HepG2 (cell line): Measurements from ENCODE around the gene WNT6. TPM values are rescaled to one million over a fixed set of nuclear protein-coding genes. Genes with fewer than 3 reads are reported as not detected.

Experiments used
- ATAC-seq: fragments of 200-7000 bp; cut with Tn5 transposase; 3 replicates; pipeline ENCODE4 v1.9.1; 2020; ENCODE audit warnings: mild to moderate bottlenecking, moderate library complexity
- BruUV-seq: library from RNA; stranded (reverse); fragments of 400-500 nt; replicated peaks from 2 replicates; lab custom pipeline; 2021; lab: Mats Ljungman, UMichigan
- CTCF ChIA-PET: fragments of 300-600 bp; formaldehyde crosslinking; extraction: SDS; loops from one replicate; lab custom pipeline; 2021; ENCODE audit warnings: low total read pairs, inconsistent platforms, low intra/inter-chr PET ratio; lab: Yijun Ruan, JAX
- POLR2A ChIA-PET: fragments of 350-600 bp; sonication (Branson Sonifier 250); formaldehyde crosslinking; loops from one replicate; lab custom pipeline; 2020; ENCODE audit warnings: antibody characterized with exemption, inconsistent platforms; lab: Yijun Ruan, JAX
- DNase-seq: peaks from one replicate; pipeline ENCODE4 v3.0.0-alpha.2; 2015; ENCODE audit warnings: low spot score
- FAIRE-seq: peaks from 3 replicates; lab custom pipeline; 2011; peaks lifted over from hg19 to GRCh38; lab: Jason Lieb, UNC
- H2AFZ ChIP-seq: one replicate; pipeline ENCODE4 v1.6.1; 2011; ENCODE audit warnings: low read length, inconsistent platforms
- H3K27ac ChIP-seq: fragments of 300-600 bp; 3 replicates; pipeline ENCODE4 v1.8.0; 2011; ENCODE audit warnings: mixed run types, mild to moderate bottlenecking, mixed read lengths, low read length, inconsistent platforms; ENCODE audit not compliant: insufficient read depth; ENCODE audit errors: extremely low read length
- H3K27me3 ChIP-seq, 2 experiments: fragments of 200-600 bp in 1 of 2; 2 replicates in 1 of 2; 3 replicates in 1 of 2; pipeline versions ENCODE4 v1.6.0 to v1.8.0; 2011; ENCODE audit warnings: low read length in 2 of 2, mild to moderate bottlenecking in 2 of 2, moderate library complexity in 2 of 2, inconsistent platforms in 1 of 2; ENCODE audit not compliant: insufficient read depth in 2 of 2, control insufficient read depth in 1 of 2
- H3K36me3 ChIP-seq, 2 experiments: fragments of 200-600 bp in 1 of 2; replicated peaks in 1 of 2; 2 replicates in 1 of 2; 3 replicates in 1 of 2; pipeline versions ENCODE4 v1.5.1 to v1.8.0; 2011; ENCODE audit warnings: low read length in 2 of 2, inconsistent platforms in 1 of 2; ENCODE audit not compliant: insufficient read depth in 2 of 2, control insufficient read depth in 1 of 2
- H3K4me1 ChIP-seq: 2 replicates; pipeline ENCODE4 v1.5.1; 2012; ENCODE audit warnings: low read length, inconsistent platforms; ENCODE audit not compliant: insufficient read depth
- H3K4me2 ChIP-seq: 2 replicates; pipeline ENCODE4 v1.6.0; 2011; ENCODE audit warnings: low read depth, low read length, inconsistent platforms
- H3K4me3 ChIP-seq, 3 experiments: fragments of 200-600 bp in 1 of 3; sonication (generic), shearing (Covaris generic) in 1 of 3; replicated peaks in 1 of 3; 2 replicates each; pipeline ENCODE4 v1.5.1; 2011 to 2016; ENCODE audit warnings: low read length in 3 of 3, inconsistent platforms in 2 of 3, low read depth in 2 of 3, mild to moderate bottlenecking in 2 of 3, control low read depth in 1 of 3, mixed read lengths in 1 of 3; ENCODE audit not compliant: insufficient read depth in 1 of 3
- H3K79me2 ChIP-seq: one replicate; pipeline ENCODE4 v1.6.1; 2011; ENCODE audit warnings: low read length, inconsistent platforms; ENCODE audit not compliant: insufficient read depth
- H3K9ac ChIP-seq: 2 replicates; pipeline ENCODE4 v1.6.0; 2011; ENCODE audit warnings: mild to moderate bottlenecking, low read depth, low read length, inconsistent platforms; ENCODE audit not compliant: insufficient read depth
- H3K9me3 ChIP-seq: 2 replicates; pipeline ENCODE4 v1.5.1; 2012; ENCODE audit warnings: mild to moderate bottlenecking, low read length
- H4K20me1 ChIP-seq: 2 replicates; pipeline ENCODE4 v1.6.0; 2011; ENCODE audit warnings: inconsistent platforms, mild to moderate bottlenecking, low read length, moderate library complexity; ENCODE audit not compliant: insufficient read depth
- MNT ChIP-seq: fragments of 450-650 bp; IDR thresholded peaks from 2 replicates; pipeline ENCODE4 v1.6.1; 2016
- UBTF ChIP-seq: sonication (generic); formaldehyde crosslinking; IDR thresholded peaks from 2 replicates; pipeline ENCODE4 v1.4.0; 2020; ENCODE audit warnings: mild to moderate bottlenecking, missing genetic modification reagents
- ZNF225 ChIP-seq: sonication (generic); formaldehyde crosslinking; IDR thresholded peaks from 2 replicates; pipeline ENCODE4 v1.4.0; 2020; ENCODE audit warnings: mild to moderate bottlenecking, missing genetic modification reagents
- WGBS: methylation state at CpG from one replicate; pipeline ENCODE4 v1.1.6; 2017; ENCODE audit warnings: low lambda C conversion rate; 5-methylcytosine and 5-hydroxymethylcytosine counted together
- in situ Hi-C: cut with HindIII; loops from 2 replicates; pipeline ENCODE4 v1.10.0; 2017; ENCODE audit warnings: low pct_unique_long_range_greater_than_20kb; ENCODE audit not compliant: extremely low pct_ligation_motif_present
- intact Hi-C: fragments of 100-400 bp; cut with micrococcal nuclease; formaldehyde crosslinking; loops from one replicate; pipeline ENCODE4 v1.10.0; 2022; ENCODE audit not compliant: unreplicated experiment
- polyA plus RNA-seq, 8 experiments: library from polyadenylated mRNA; depleted of rRNA in 3 of 8; stranded (reverse) in 7 of 8; unstranded in 1 of 8; fragments of >200 nt; fragmentation: Illumina TruSeq in 4 of 8; extraction: Trizol in 4 of 8; gene quantifications; 2 replicates each; pipeline versions ENCODE4 v1.2.1 to v1.2.3, GENCODE V29; 2011 to 2016; ENCODE audit warnings: low read depth in 4 of 8, missing spikeins in 1 of 8, mixed read lengths in 1 of 8; ENCODE audit not compliant: insufficient read depth in 1 of 8
- total RNA-seq, 5 experiments: library from RNA; depleted of rRNA; stranded (reverse); fragments of >200 nt; fragmentation: Illumina TruSeq; extraction: Trizol; gene quantifications; 2 replicates each; pipeline ENCODE4 v1.2.3, GENCODE V29; 2016; ENCODE audit warnings: low read depth in 1 of 5

The WNT6 gene
- total and polyA plus RNA-seq, 2 of the 13 experiments (the other 11 are each of a cell fraction or from before 2014, with no cell fraction given) = 0.20 TPM; not detected in 1

- H3K27ac ChIP-seq = no peak overlapping the region
- H3K27me3 ChIP-seq = peaks cover 14 to 61% of the 10 kb centered on the region in 2 experiments; a peak in 4 of 5 replicates
- in situ Hi-C loops = loop anchor here (25.0 kb wide), 1 partner anchor 91 kb away; no protein-coding TSS in a partner anchor
- no peak overlapping the region for H2AFZ ChIP-seq
- FAIRE-seq (no peak), ATAC-seq (peak; percentile 5; the same call in 2 of the 3 replicates), DNase-seq (no peak)
- no peaks in the 10 kb centered on the region for H3K36me3 ChIP-seq
- POLR2A ChIA-PET = interaction anchor here (1.4 to 1.7 kb wide), 2 partner anchors 73 to 97 kb away, joined by 3 to 10 read pairs; no protein-coding TSS in a partner anchor
- H3K4me1 ChIP-seq = peaks cover 37% of the 10 kb centered on the region
- 30% methylated on average over 4 of the region's 4 CpGs for WGBS
- no peaks in the 10 kb centered on the region for H4K20me1 ChIP-seq
- CTCF ChIA-PET = interaction anchor here (1.3 kb wide), 1 partner anchor 20 kb away, joined by 3 read pairs; no protein-coding TSS in a partner anchor
- TF ChIP-seq MNT (no peak), UBTF (CRISPR knock-in tag) (0 out of 2 replicates have a peak, but pooled peaks have one; percentile 20), ZNF225 (CRISPR knock-in tag) (0 out of 2 replicates have a peak, but pooled peaks have one; percentile 19)
- no peaks in the 10 kb centered on the region for H3K9me3 ChIP-seq
- H3K4me2 ChIP-seq = peak overlapping the region; percentile 15; the same call in 1 of the 2 replicates
- BruUV-seq = no TSS peak
- no peaks in the 10 kb centered on the region for H3K79me2 ChIP-seq
- intact Hi-C loops = no loop called here
- no peak overlapping the region; a peak in 1 of 6 replicates for H3K4me3 ChIP-seq
- no peak overlapping the region for H3K9ac ChIP-seq
Observed at GRCh38 chr2:218828477-218828778, 31.2 kb upstream of the WNT6 start.
